GM23338 (cell line): ENCODE data around the gene ZCCHC14. TPM values are rescaled to one million over a fixed set of nuclear protein-coding genes. Genes with fewer than 3 reads are reported as not detected.

ENCODE experiments used
- ATAC-seq: fragments of 200-7000 bp; cut with Tn5 transposase; 3 replicates; pipeline ENCODE4 v1.9.1; 2020
- DNase-seq: peaks from one replicate; pipeline ENCODE4 v3.0.0-alpha.2; 2015; ENCODE audit warnings: low spot score
- H2AFZ ChIP-seq: fragments of 200-600 bp; sonication (generic); 2 replicates; pipeline ENCODE4 v1.8.0; 2016; ENCODE audit warnings: antibody characterized with exemption, mild to moderate bottlenecking, moderate library complexity
- H3F3A ChIP-seq: fragments of 200-600 bp; sonication (generic); replicated peaks from 2 replicates; pipeline ENCODE4 v1.8.0; 2017; ENCODE audit warnings: antibody characterized with exemption, mixed run types, low read depth
- H3K27ac ChIP-seq: fragments of 200-600 bp; sonication (generic); 2 replicates; pipeline ENCODE4 v1.6.1; 2016; ENCODE audit warnings: low read depth
- H3K27me3 ChIP-seq: fragments of 200-600 bp; sonication (generic); 2 replicates; pipeline ENCODE4 v1.8.0; 2016; ENCODE audit warnings: mild to moderate bottlenecking, mixed run types, moderate library complexity; ENCODE audit not compliant: insufficient read depth
- H3K36me3 ChIP-seq: fragments of 200-600 bp; sonication (generic); 2 replicates; pipeline ENCODE4 v1.8.0; 2016; ENCODE audit warnings: mild to moderate bottlenecking; ENCODE audit not compliant: insufficient read depth
- H3K4me1 ChIP-seq: fragments of 200-600 bp; sonication (generic); 2 replicates; pipeline ENCODE4 v1.8.0; 2016; ENCODE audit warnings: mild to moderate bottlenecking, moderate library complexity; ENCODE audit not compliant: insufficient read depth
- H3K4me2 ChIP-seq: fragments of 200-600 bp; sonication (generic); 2 replicates; pipeline ENCODE4 v1.7.1; 2017; ENCODE audit warnings: mixed run types
- H3K4me3 ChIP-seq: fragments of 200-600 bp; sonication (generic); 2 replicates; pipeline ENCODE4 v1.6.1; 2016; ENCODE audit warnings: mixed run types
- H3K79me2 ChIP-seq: fragments of 200-600 bp; sonication (generic); replicated peaks from 2 replicates; pipeline ENCODE4 v1.8.0; 2017; ENCODE audit warnings: mild to moderate bottlenecking; ENCODE audit not compliant: insufficient read depth
- H3K9me2 ChIP-seq: fragments of 200-600 bp; sonication (generic); 2 replicates; pipeline ENCODE4 v1.8.0; 2017; ENCODE audit not compliant: insufficient read depth
- H4K20me1 ChIP-seq: fragments of 200-600 bp; sonication (generic); replicated peaks from 2 replicates; pipeline ENCODE4 v1.8.0; 2017; ENCODE audit warnings: mild to moderate bottlenecking; ENCODE audit not compliant: insufficient read depth
- H3K27ac Mint-ChIP-seq: 2 replicates; pipeline ENCODE4 v1.8.0; 2020; ENCODE audit warnings: inconsistent platforms, mild to moderate bottlenecking, moderate library complexity, mixed read lengths
- H3K27me3 Mint-ChIP-seq: 3 replicates; pipeline ENCODE4 v1.8.0; 2022; ENCODE audit warnings: low read depth, mild to moderate bottlenecking, moderate library complexity, mixed read lengths, inconsistent platforms; ENCODE audit not compliant: insufficient read depth, poor library complexity
- H3K36me3 Mint-ChIP-seq: 3 replicates; pipeline ENCODE4 v1.8.0; 2021; ENCODE audit warnings: low read depth, mild to moderate bottlenecking, inconsistent platforms, moderate library complexity, mixed read lengths
- H3K4me1 Mint-ChIP-seq: 3 replicates; pipeline ENCODE4 v1.8.0; 2020; ENCODE audit warnings: mild to moderate bottlenecking, inconsistent platforms, mixed read lengths
- H3K4me3 Mint-ChIP-seq: 3 replicates; pipeline ENCODE4 v1.8.0; 2021; ENCODE audit warnings: moderate library complexity, mild to moderate bottlenecking, inconsistent platforms, mixed read lengths
- H3K9me3 Mint-ChIP-seq: 3 replicates; pipeline ENCODE4 v1.8.0; 2020; ENCODE audit warnings: moderate library complexity, mild to moderate bottlenecking, inconsistent platforms, mixed read lengths
- CTCF ChIP-seq, 2 experiments: fragments of 200-600 bp in 1 of 2; sonication (generic) in 1 of 2; conservative IDR thresholded peaks; 2 replicates each; pipeline versions ENCODE4 v1.5.1 to v1.6.1; 2016 to 2017; ENCODE audit warnings: antibody characterized with exemption in 2 of 2, low read depth in 2 of 2, mild to moderate bottlenecking in 2 of 2, moderate library complexity in 1 of 2
- ETS1 ChIP-seq: IDR thresholded peaks from 2 replicates; pipeline ENCODE4 v1.6.1; 2016; ENCODE audit warnings: antibody characterized with exemption
- EZH2 ChIP-seq: fragments of 200-600 bp; sonication (generic); IDR thresholded peaks from one replicate; pipeline ENCODE4 v1.8.0; 2017; ENCODE audit warnings: antibody characterized with exemption, mild to moderate bottlenecking, low read depth; ENCODE audit not compliant: unreplicated experiment
- JUNB ChIP-seq: IDR thresholded peaks from one replicate; pipeline ENCODE4 v1.6.1; 2016; ENCODE audit warnings: antibody characterized with exemption; ENCODE audit not compliant: unreplicated experiment
- NANOG ChIP-seq: IDR thresholded peaks from 2 replicates; pipeline ENCODE4 v1.6.1; 2016; ENCODE audit warnings: antibody characterized with exemption, borderline replicate concordance
- POLR2AphosphoS5 ChIP-seq: IDR thresholded peaks from 2 replicates; pipeline ENCODE4 v1.6.1; 2016; ENCODE audit warnings: antibody characterized with exemption, low read depth
- REST ChIP-seq: IDR thresholded peaks from one replicate; pipeline ENCODE4 v1.6.1; 2018; ENCODE audit warnings: antibody characterized with exemption; ENCODE audit not compliant: unreplicated experiment
- STAT1 ChIP-seq: IDR thresholded peaks from one replicate; pipeline ENCODE4 v1.6.1; 2016; ENCODE audit warnings: antibody characterized with exemption; ENCODE audit not compliant: unreplicated experiment
- ZNF331 ChIP-seq: fragments of 250-450 bp; sonication (Bioruptor Pico); IDR thresholded peaks from 2 replicates; pipeline ENCODE4 v1.5.0; 2020; ENCODE audit warnings: low read depth, mild to moderate bottlenecking, moderate library complexity
- ZNF462 ChIP-seq: fragments of 250-450 bp; sonication (Bioruptor Pico); IDR thresholded peaks from 2 replicates; pipeline ENCODE4 v1.5.0; 2020; ENCODE audit warnings: mild to moderate bottlenecking, moderate library complexity
- polyA plus RNA-seq: library from polyadenylated mRNA; unstranded; fragments of >200 nt; fragmentation: Nextera tagmentation; extraction: Ambion mirVana; gene quantifications from 2 replicates; pipeline ENCODE4 v1.2.1, GENCODE V29; 2016
- total RNA-seq: library from RNA; depleted of rRNA; stranded (reverse); fragments of >200 nt; shearing (Covaris generic); gene quantifications from 2 replicates; pipeline ENCODE4 v1.2.3, GENCODE V29; 2014

Gene ZCCHC14
- total and polyA plus RNA-seq, 2 experiments from 2014 or later: 6.8 to 22.4 TPM

GRCh38 chr16:87423429-87423828 lies 69.4 kb downstream of the ZCCHC14 start (continued):
- TF ChIP-seq ZNF462 (CRISPR knock-in tag) (no peak), CTCF (conservative IDR thresholded peaks at IDR 0.05; ENCODE audit: low read depth in 2 of 2) (no peak), NANOG (no peak), POLR2AphosphoS5 (no peak), ETS1 (no peak)

GRCh38 chr16:87422106-87422505 lies 70.7 kb downstream of the ZCCHC14 start:
- no peak for DNase-seq
- H3K9me2 ChIP-seq: no peaks in the 10 kb centered on the region
- peaks cover 7% of the 10 kb centered on the region for H4K20me1 ChIP-seq
- peaks cover 17% of the 10 kb centered on the region for H3K4me1 ChIP-seq
- peaks cover 38% of the 10 kb centered on the region for H3K4me1 Mint-ChIP-seq
- H3K79me2 ChIP-seq: 0 out of 2 replicates have a peak, but pooled peaks cover 2% of the 10 kb centered on the region
- H3K4me3 Mint-ChIP-seq: no peak overlapping the region; the same call in 2 of the 3 replicates
- H3K36me3 Mint-ChIP-seq: peaks cover 49% of the 10 kb centered on the region
- no peak overlapping the region for H3K27ac Mint-ChIP-seq
- no peaks in the 10 kb centered on the region for H3K27me3 ChIP-seq
- no peak overlapping the region for H3K4me3 ChIP-seq
- H3K27ac ChIP-seq: no peak overlapping the region
- ATAC-seq: no peak
- H3K36me3 ChIP-seq: peaks cover 3% of the 10 kb centered on the region; the same call in 1 of the 2 replicates
- no peaks in the 10 kb centered on the region; the same call in 2 of the 3 replicates for H3K9me3 Mint-ChIP-seq
- no peak overlapping the region for H3K4me2 ChIP-seq
- peaks cover 15% of the 10 kb centered on the region for H3K27me3 Mint-ChIP-seq
- H3F3A ChIP-seq: no peaks in the 10 kb centered on the region
- no peak overlapping the region for H2AFZ ChIP-seq
- TF ChIP-seq CTCF (conservative IDR thresholded peaks at IDR 0.05; ENCODE audit: low read depth in 2 of 2): no peak
- TF ChIP-seq EZH2: no peak
- no peak for TF ChIP-seq JUNB
- no peak for TF ChIP-seq ZNF331 (CRISPR knock-in tag)
- no peak for TF ChIP-seq REST
- TF ChIP-seq STAT1: no peak
